ENCODE data around the gene ZNF557.

Gene ZNF557

GRCh38 chr19:7130043-7130442 lies 60.5 kb downstream of the ZNF557 start:
- no peak for FAIRE-seq

GRCh38 chr19:7132054-7132453 lies 62.6 kb downstream of the ZNF557 start:
- FAIRE-seq = no peak

GRCh38 chr19:7137120-7137519 lies 67.6 kb downstream of the ZNF557 start:
- FAIRE-seq = no peak
